Activated CD4-positive, alpha-beta T cell treated with anti-CD3 and anti-CD28 coated beads, Interleukin-2, amount 10 ng/mL, durations not matched to agents 7 days and 5 days (primary cell): ENCODE data around the gene OXSR1. TPM values are rescaled to one million over a fixed set of nuclear protein-coding genes. Genes with fewer than 3 reads are reported as not detected.

Experiments
- CTCF ChIA-PET: fragments of 350-600 bp; sonication (Branson Sonifier 250); formaldehyde crosslinking; loops from one replicate; lab custom pipeline; 2021; ENCODE audit warnings: antibody characterized with exemption; lab: Charles Lee
- POLR2A ChIA-PET: fragments of 350-600 bp; sonication (Branson Sonifier 250); formaldehyde crosslinking; loops from one replicate; lab custom pipeline; 2021; ENCODE audit warnings: antibody characterized with exemption; lab: Charles Lee
- DNase-seq: peaks from one replicate; pipeline ENCODE4 v3.0.0-alpha.2; 2020
- H3K27ac Mint-ChIP-seq: one replicate; pipeline ENCODE4 v1.8.0; 2021; ENCODE audit warnings: mild to moderate bottlenecking, moderate library complexity, mixed read lengths
- H3K27me3 Mint-ChIP-seq: one replicate; pipeline ENCODE4 v1.8.0; 2021; ENCODE audit warnings: mixed read lengths
- H3K36me3 Mint-ChIP-seq: one replicate; pipeline ENCODE4 v1.8.0; 2021; ENCODE audit warnings: low read depth, mixed read lengths
- H3K4me1 Mint-ChIP-seq: one replicate; pipeline ENCODE4 v1.8.0; 2021; ENCODE audit warnings: mixed read lengths
- H3K4me3 Mint-ChIP-seq: one replicate; pipeline ENCODE4 v1.8.0; 2021; ENCODE audit warnings: mild to moderate bottlenecking, moderate library complexity, mixed read lengths
- H3K9me3 Mint-ChIP-seq: one replicate; pipeline ENCODE4 v1.8.0; 2021; ENCODE audit warnings: mixed read lengths
- total RNA-seq, 2 experiments: library from RNA; stranded (reverse); gene quantifications; one replicate each; pipeline ENCODE4 v1.2.3, GENCODE V29; 2021

The OXSR1 gene
- total RNA-seq, 2 experiments from 2014 or later: 52.4 to 57.3 TPM

GRCh38 chr3:38203690-38204089 is 38.4 kb downstream of the OXSR1 start:
- Mint-ChIP-seq H3K9me3 (no peaks in the 10 kb centered on the region), H3K4me3 (no peak overlapping the region), H3K4me1 (peaks cover 52% of the 10 kb centered on the region), H3K36me3 (peaks cover 57% of the 10 kb centered on the region), H3K27ac (no peak overlapping the region), H3K27me3 (no peaks in the 10 kb centered on the region)
- POLR2A ChIA-PET: no interaction called here
- CTCF ChIA-PET: interaction anchor here (1.1 to 4.0 kb wide), 2 partner anchors 13 to 14 kb away, joined by 3 to 17 read pairs; no protein-coding TSS in a partner anchor
- no peak for DNase-seq

GRCh38 chr3:38204599-38205471 is 39.5 kb downstream of the OXSR1 start:
- H3K27me3 Mint-ChIP-seq: no peaks in the 10 kb centered on the region
- CTCF ChIA-PET: interaction anchor here (1.1 to 4.0 kb wide), 2 partner anchors 12 to 15 kb away, joined by 3 to 17 read pairs; no protein-coding TSS in a partner anchor
- no peaks in the 10 kb centered on the region for H3K9me3 Mint-ChIP-seq
- H3K4me1 Mint-ChIP-seq: peaks cover 57% of the 10 kb centered on the region
- H3K27ac Mint-ChIP-seq: peak overlapping the region; percentile 84
- H3K4me3 Mint-ChIP-seq: no peak overlapping the region
- POLR2A ChIA-PET: no interaction called here
- no peak for DNase-seq
- H3K36me3 Mint-ChIP-seq: peaks cover 54% of the 10 kb centered on the region

- ChIA-PET CTCF (interaction anchor here (1.3 to 4.0 kb wide), 2 partner anchors 13 to 16 kb away, joined by 3 to 17 read pairs; no protein-coding TSS in a partner anchor), POLR2A (no interaction called here)
- Mint-ChIP-seq H3K27me3 (no peaks in the 10 kb centered on the region), H3K36me3 (peaks cover 54% of the 10 kb centered on the region), H3K27ac (peak overlapping the region; percentile 84), H3K4me3 (no peak overlapping the region), H3K9me3 (no peaks in the 10 kb centered on the region), H3K4me1 (peaks cover 63% of the 10 kb centered on the region)
- no peak for DNase-seq
Observed at GRCh38 chr3:38205472-38205805, 40.1 kb downstream of the OXSR1 start.

GRCh38 chr3:38207254-38208003 is 42.1 kb downstream of the OXSR1 start:
- no peak for DNase-seq
- no peak overlapping the region for H3K27ac Mint-ChIP-seq
- H3K4me1 Mint-ChIP-seq: peaks cover 68% of the 10 kb centered on the region
- H3K9me3 Mint-ChIP-seq: no peaks in the 10 kb centered on the region
- no peaks in the 10 kb centered on the region for H3K27me3 Mint-ChIP-seq
- POLR2A ChIA-PET: no interaction called here
- H3K36me3 Mint-ChIP-seq: peaks cover 56% of the 10 kb centered on the region
- H3K4me3 Mint-ChIP-seq: no peak overlapping the region
- CTCF ChIA-PET: no interaction called here

GRCh38 chr3:38210141-38210757 is 44.9 kb downstream of the OXSR1 start:
- Mint-ChIP-seq H3K36me3 (peaks cover 46% of the 10 kb centered on the region), H3K27ac (no peak overlapping the region), H3K27me3 (no peaks in the 10 kb centered on the region), H3K4me3 (no peak overlapping the region), H3K4me1 (peaks cover 58% of the 10 kb centered on the region), H3K9me3 (no peaks in the 10 kb centered on the region)
- POLR2A ChIA-PET: no interaction called here
- no peak for DNase-seq
- CTCF ChIA-PET: interaction anchor here (0.6 to 1.7 kb wide), 3 partner anchors 9 to 37 kb away, joined by 3 to 5 read pairs (median 3); no protein-coding TSS in a partner anchor

- Mint-ChIP-seq H3K4me1 (peaks cover 45% of the 10 kb centered on the region), H3K27me3 (no peaks in the 10 kb centered on the region), H3K36me3 (peaks cover 47% of the 10 kb centered on the region), H3K4me3 (no peak overlapping the region), H3K9me3 (no peaks in the 10 kb centered on the region), H3K27ac (no peak overlapping the region)
- POLR2A ChIA-PET: no interaction called here
- DNase-seq: no peak
- CTCF ChIA-PET: interaction anchor here (0.9 kb wide), 1 partner anchor 94 kb away, joined by 3 read pairs; no protein-coding TSS in a partner anchor
Observed at GRCh38 chr3:38212141-38212540, 46.8 kb downstream of the OXSR1 start.

GRCh38 chr3:38214560-38214959 is 49.2 kb downstream of the OXSR1 start:
- no peak for DNase-seq
- Mint-ChIP-seq H3K9me3 (no peaks in the 10 kb centered on the region), H3K27ac (no peak overlapping the region), H3K4me3 (no peak overlapping the region), H3K4me1 (peaks cover 32% of the 10 kb centered on the region), H3K27me3 (no peaks in the 10 kb centered on the region), H3K36me3 (peaks cover 46% of the 10 kb centered on the region)
- ChIA-PET POLR2A (no interaction called here), CTCF (interaction anchor here (0.9 to 1.1 kb wide), 2 partner anchors 64 to 171 kb away, joined by 3 read pairs; no protein-coding TSS in a partner anchor)

GRCh38 chr3:38219609-38220197 is 54.4 kb downstream of the OXSR1 start:
- Mint-ChIP-seq H3K36me3 (peaks cover 45% of the 10 kb centered on the region), H3K4me1 (no peaks in the 10 kb centered on the region), H3K27ac (no peak overlapping the region), H3K4me3 (no peak overlapping the region), H3K27me3 (no peaks in the 10 kb centered on the region), H3K9me3 (no peaks in the 10 kb centered on the region)
- POLR2A ChIA-PET: no interaction called here
- no peak for DNase-seq
- CTCF ChIA-PET: interaction anchor here (0.6 to 1.4 kb wide), 2 partner anchors 9 to 143 kb away, joined by 3 to 5 read pairs; no protein-coding TSS in a partner anchor

GRCh38 chr3:38221005-38221404 is 55.7 kb downstream of the OXSR1 start:
- CTCF ChIA-PET: no interaction called here
- POLR2A ChIA-PET: no interaction called here
- Mint-ChIP-seq H3K27ac (no peak overlapping the region), H3K4me3 (no peak overlapping the region), H3K36me3 (peaks cover 54% of the 10 kb centered on the region), H3K4me1 (no peaks in the 10 kb centered on the region), H3K27me3 (no peaks in the 10 kb centered on the region), H3K9me3 (no peaks in the 10 kb centered on the region)
- no peak for DNase-seq

GRCh38 chr3:38222032-38222634 is 56.8 kb downstream of the OXSR1 start:
- ChIA-PET CTCF (no interaction called here), POLR2A (no interaction called here)
- Mint-ChIP-seq H3K27me3 (no peaks in the 10 kb centered on the region), H3K27ac (no peak overlapping the region), H3K36me3 (peaks cover 51% of the 10 kb centered on the region), H3K4me1 (no peaks in the 10 kb centered on the region), H3K9me3 (no peaks in the 10 kb centered on the region), H3K4me3 (no peak overlapping the region)
- DNase-seq: no peak

- peaks cover 2% of the 10 kb centered on the region for H3K4me1 Mint-ChIP-seq
- no peaks in the 10 kb centered on the region for H3K27me3 Mint-ChIP-seq
- ChIA-PET POLR2A (no interaction called here), CTCF (no interaction called here)
- H3K27ac Mint-ChIP-seq: no peak overlapping the region
- H3K4me3 Mint-ChIP-seq: no peak overlapping the region
- no peaks in the 10 kb centered on the region for H3K9me3 Mint-ChIP-seq
- no peak for DNase-seq
- H3K36me3 Mint-ChIP-seq: peaks cover 56% of the 10 kb centered on the region
Observed at GRCh38 chr3:38224357-38224756, 59.0 kb downstream of the OXSR1 start.

GRCh38 chr3:38226273-38226672 is 60.9 kb downstream of the OXSR1 start:
- no peak overlapping the region for H3K4me3 Mint-ChIP-seq
- POLR2A ChIA-PET: no interaction called here
- H3K36me3 Mint-ChIP-seq: peaks cover 63% of the 10 kb centered on the region
- no peaks in the 10 kb centered on the region for H3K9me3 Mint-ChIP-seq
- H3K27me3 Mint-ChIP-seq: no peaks in the 10 kb centered on the region
- no peak for DNase-seq
- no peak overlapping the region for H3K27ac Mint-ChIP-seq
- CTCF ChIA-PET: interaction anchor here (0.7 kb wide), 1 partner anchor 22 kb away, joined by 3 read pairs; no protein-coding TSS in a partner anchor
- H3K4me1 Mint-ChIP-seq: peaks cover 2% of the 10 kb centered on the region
